Stimulated activated naive CD8-positive, alpha-beta T cell treated with anti-CD3 and anti-CD28 coated beads, Interleukin-15, amount 100 ng/mL, for 72 hours (primary cell): ENCODE data around the gene MKI67.
"Not testable (repeated sequence)": the region's sequence is repeated elsewhere in the genome, so short reads cannot be mapped to it uniquely, and the experiment has no call there.

Experiments used
- ATAC-seq: fragments of 150-1000 bp; cut with Tn5 transposase; 2 replicates; pipeline ENCODE4 v1.10.0; 2021; ENCODE audit warnings: mild to moderate bottlenecking, moderate library complexity
- DNase-seq, 2 donors: peaks; one replicate each; pipeline ENCODE4 v3.0.0; 2021 to 2022
- H3K27ac Mint-ChIP-seq, 2 donors: one replicate each; pipeline ENCODE4 v1.8.0; 2022; ENCODE audit warnings: mild to moderate bottlenecking in 2 of 2, mixed read lengths in 2 of 2, moderate library complexity in 2 of 2
- H3K27me3 Mint-ChIP-seq: one replicate; pipeline ENCODE4 v1.8.0; 2022; ENCODE audit warnings: mixed read lengths
- H3K4me1 Mint-ChIP-seq: one replicate; pipeline ENCODE4 v1.8.0; 2022; ENCODE audit warnings: mild to moderate bottlenecking, mixed read lengths
- H3K4me3 Mint-ChIP-seq, 2 donors: one replicate each; pipeline ENCODE4 v1.8.0; 2022; ENCODE audit warnings: mild to moderate bottlenecking in 2 of 2, mixed read lengths in 2 of 2, moderate library complexity in 1 of 2
- H3K9me3 Mint-ChIP-seq, 2 donors: one replicate each; pipeline ENCODE4 v1.8.0; 2022; ENCODE audit warnings: mixed read lengths in 2 of 2

Gene MKI67, protein sequence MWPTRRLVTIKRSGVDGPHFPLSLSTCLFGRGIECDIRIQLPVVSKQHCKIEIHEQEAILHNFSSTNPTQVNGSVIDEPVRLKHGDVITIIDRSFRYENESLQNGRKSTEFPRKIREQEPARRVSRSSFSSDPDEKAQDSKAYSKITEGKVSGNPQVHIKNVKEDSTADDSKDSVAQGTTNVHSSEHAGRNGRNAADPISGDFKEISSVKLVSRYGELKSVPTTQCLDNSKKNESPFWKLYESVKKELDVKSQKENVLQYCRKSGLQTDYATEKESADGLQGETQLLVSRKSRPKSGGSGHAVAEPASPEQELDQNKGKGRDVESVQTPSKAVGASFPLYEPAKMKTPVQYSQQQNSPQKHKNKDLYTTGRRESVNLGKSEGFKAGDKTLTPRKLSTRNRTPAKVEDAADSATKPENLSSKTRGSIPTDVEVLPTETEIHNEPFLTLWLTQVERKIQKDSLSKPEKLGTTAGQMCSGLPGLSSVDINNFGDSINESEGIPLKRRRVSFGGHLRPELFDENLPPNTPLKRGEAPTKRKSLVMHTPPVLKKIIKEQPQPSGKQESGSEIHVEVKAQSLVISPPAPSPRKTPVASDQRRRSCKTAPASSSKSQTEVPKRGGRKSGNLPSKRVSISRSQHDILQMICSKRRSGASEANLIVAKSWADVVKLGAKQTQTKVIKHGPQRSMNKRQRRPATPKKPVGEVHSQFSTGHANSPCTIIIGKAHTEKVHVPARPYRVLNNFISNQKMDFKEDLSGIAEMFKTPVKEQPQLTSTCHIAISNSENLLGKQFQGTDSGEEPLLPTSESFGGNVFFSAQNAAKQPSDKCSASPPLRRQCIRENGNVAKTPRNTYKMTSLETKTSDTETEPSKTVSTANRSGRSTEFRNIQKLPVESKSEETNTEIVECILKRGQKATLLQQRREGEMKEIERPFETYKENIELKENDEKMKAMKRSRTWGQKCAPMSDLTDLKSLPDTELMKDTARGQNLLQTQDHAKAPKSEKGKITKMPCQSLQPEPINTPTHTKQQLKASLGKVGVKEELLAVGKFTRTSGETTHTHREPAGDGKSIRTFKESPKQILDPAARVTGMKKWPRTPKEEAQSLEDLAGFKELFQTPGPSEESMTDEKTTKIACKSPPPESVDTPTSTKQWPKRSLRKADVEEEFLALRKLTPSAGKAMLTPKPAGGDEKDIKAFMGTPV (N-terminal part only)

DNA sequence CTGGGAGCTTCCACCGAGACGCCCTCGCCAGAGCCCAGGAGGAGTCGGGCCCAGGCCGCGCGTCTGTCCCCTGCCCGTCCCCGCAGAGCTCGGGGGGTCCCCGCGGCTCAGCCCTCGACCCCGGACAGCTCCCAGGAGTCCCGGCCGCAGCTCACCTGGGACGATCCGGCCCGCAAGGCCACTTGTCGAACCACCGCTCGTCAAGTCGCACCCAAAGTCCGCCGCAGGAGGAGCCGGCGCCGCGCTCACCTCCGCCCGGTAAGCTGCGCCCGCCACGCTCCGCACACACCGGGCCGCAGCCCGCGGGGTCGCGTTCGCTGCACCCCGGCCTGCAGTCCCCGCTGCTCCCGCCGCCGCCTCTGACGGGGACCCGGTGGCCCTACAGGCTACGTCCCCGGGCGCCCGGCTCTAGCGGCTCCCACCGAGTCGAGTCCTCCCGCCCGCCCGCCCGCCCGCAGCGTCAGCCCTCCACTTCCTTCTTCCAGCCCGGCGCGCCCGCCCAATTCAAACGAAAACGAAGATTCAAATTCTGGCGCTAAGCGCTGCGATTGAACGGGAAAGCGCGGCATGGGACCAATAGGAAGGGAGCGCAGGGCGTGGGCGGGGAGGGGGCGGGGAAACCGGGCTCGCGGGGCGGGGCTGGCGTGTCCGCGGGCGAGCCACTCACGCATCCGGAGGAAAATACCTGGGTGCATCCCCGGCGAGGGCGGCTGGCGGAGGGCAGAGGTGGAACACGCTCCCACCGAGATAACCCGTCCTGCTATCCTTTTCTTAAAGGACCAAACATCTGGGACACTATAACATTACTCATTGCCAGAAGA is at the start of gene MKI67:
MKI67 (minus strand) TSS at position 480 of the 821 bp plus-strand sequence. CDS start 756 bp downstream, outside the sequence.
- H3K4me1 Mint-ChIP-seq, result peaks cover 35% of the 10 kb centered on the region
- peak within 1 kb of the TSS; percentile 97 to 99 for H3K27ac Mint-ChIP-seq
- peak; percentile 91 for ATAC-seq
- H3K9me3 Mint-ChIP-seq, result no peaks in the 10 kb centered on the region
- H3K4me3 Mint-ChIP-seq, result peak within 1 kb of the TSS; percentile 95 to 96
- H3K27me3 Mint-ChIP-seq, result peaks cover 25% of the 10 kb centered on the region
- peak; percentile 88 to 93 for DNase-seq

DNA sequence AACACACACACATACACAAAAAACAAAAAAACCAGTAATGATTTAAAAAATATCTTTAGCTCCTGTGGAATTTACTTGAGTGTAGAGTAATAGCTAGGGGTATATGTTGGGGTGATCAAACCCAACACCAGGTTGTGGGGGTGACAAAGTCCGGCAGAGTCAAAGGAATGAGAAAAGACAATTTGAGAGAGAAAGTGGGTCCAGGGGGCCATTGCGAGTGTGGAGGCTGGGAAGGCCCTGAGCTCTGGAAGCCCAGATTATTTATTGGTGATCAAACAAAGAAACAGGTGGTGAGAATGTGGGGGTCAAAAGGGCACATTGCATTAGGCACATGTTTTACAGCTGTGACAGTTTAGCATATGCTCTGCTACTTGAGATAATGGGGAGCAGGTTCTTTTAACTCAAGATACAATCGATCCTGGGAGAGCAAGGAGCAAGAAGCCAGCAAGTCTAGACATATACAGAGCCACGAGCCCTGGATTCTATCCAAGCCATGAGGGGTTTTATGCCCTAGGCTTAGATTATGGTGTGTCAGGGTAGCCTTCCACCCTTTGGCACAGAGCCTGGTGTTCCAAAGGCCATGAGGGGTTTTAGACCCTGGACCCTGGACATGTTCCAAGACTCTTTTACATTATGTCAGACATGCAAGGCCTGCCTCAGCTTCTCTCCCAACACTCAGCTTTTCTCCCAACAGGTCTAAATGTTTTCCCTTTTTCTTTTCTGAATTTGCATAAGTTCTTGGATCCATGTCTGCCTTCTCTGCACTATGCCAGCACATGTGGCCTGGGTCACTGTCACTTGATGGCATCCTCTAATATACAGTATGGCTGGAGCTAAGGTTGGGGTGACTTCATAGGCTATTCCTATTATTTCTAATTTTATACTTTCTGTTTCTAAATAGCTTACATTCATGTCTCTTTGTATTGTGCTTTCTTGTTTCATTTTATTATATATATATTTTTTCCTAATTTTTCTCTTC is 48.6 kb upstream of the MKI67 start:
- peaks cover 8% of the 10 kb centered on the region for H3K27me3 Mint-ChIP-seq
- no peak overlapping the region for H3K27ac Mint-ChIP-seq
- DNase-seq (no peak), ATAC-seq (no peak)
- H3K9me3 Mint-ChIP-seq, result peaks cover 9 to 31% of the 10 kb centered on the region in 2 donors
- peaks cover 10% of the 10 kb centered on the region for H3K4me1 Mint-ChIP-seq
- no peak overlapping the region for H3K4me3 Mint-ChIP-seq

DNA sequence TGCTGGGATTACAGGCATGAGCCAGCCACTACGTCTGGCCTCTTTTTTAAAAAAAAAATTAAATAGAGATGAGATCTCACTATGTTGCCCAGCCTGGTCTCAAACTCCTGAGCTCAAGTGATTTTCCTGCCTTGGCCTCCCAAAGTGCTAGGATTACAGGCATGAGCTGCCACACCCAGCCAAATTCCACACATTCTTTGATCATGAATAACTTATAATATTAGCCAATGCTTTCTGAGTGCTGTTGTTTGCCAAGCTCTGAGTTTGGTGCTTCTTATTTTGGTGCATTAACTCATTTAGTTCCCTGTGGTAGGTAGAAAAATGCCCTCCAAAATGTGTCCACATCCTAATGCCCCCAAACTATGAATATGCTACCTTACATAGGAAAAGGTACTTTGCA is 47.2 kb upstream of the MKI67 start:
- Mint-ChIP-seq H3K27me3 (peaks cover 9% of the 10 kb centered on the region), H3K27ac (no peak overlapping the region), H3K4me1 (peaks cover under 1% of the 10 kb centered on the region), H3K9me3 (peaks cover 9 to 31% of the 10 kb centered on the region in 2 donors), H3K4me3 (no peak overlapping the region)
- DNase-seq (no peak), ATAC-seq (no peak)

DNA sequence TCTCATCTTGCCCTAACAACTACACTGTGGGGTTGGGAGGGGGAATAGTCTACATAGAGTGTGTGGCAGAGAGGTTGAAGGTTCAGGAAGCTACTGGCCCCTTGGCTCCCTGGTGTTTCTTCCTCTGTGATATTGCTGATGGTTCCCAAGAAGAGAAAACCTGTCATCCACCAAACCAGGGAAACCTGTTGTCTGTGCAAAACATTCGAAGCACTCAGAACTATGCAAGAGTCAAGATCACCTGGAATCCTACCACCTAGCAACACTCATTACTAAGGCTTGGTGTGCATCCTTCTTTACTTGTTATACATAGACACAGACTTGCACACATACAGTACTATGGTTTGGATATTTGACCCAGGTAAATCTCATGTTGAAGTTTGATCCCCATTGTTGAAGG is 46.5 kb upstream of the MKI67 start:
- peaks cover 9% of the 10 kb centered on the region for H3K27me3 Mint-ChIP-seq
- H3K27ac Mint-ChIP-seq, result no peak overlapping the region
- no peak overlapping the region for H3K4me3 Mint-ChIP-seq
- no peaks in the 10 kb centered on the region for H3K4me1 Mint-ChIP-seq
- H3K9me3 Mint-ChIP-seq, result peaks cover 9 to 31% of the 10 kb centered on the region in 2 donors
- DNase-seq, result no peak
- ATAC-seq, result no peak

DNA sequence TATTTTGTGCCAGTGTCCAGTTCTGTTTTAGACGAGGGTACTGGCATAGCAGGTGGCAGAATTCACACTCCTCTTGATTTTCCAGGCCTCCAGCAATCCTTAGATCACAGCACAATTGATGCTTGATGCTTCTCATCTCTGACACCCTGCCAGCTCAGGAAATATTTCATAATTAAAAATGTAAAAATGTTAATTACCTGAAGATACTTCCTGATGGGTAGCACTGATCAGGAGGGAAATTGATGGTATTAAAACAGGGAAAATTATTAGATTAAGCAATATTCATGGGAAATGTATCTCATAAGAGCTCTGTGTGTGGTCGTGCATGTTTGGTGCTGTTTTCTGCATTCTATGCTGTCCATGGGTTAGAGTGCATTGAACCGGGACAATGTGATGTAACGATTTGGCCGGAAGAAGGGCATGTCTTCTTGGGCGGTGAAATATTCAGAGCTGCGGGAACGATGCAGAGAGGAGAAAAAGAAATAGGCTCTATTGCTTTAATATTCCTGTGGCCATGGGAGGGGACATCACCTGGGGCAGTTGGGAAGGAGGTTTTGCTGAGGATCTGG is 43.7 kb upstream of the MKI67 start:
- no peaks in the 10 kb centered on the region for H3K4me1 Mint-ChIP-seq
- no peak overlapping the region for H3K27ac Mint-ChIP-seq
- H3K4me3 Mint-ChIP-seq, result no peak overlapping the region
- no peak for DNase-seq
- no peak for ATAC-seq
- H3K9me3 Mint-ChIP-seq, result peaks cover 5 to 25% of the 10 kb centered on the region in 2 donors
- H3K27me3 Mint-ChIP-seq, result peaks cover 9% of the 10 kb centered on the region

DNA sequence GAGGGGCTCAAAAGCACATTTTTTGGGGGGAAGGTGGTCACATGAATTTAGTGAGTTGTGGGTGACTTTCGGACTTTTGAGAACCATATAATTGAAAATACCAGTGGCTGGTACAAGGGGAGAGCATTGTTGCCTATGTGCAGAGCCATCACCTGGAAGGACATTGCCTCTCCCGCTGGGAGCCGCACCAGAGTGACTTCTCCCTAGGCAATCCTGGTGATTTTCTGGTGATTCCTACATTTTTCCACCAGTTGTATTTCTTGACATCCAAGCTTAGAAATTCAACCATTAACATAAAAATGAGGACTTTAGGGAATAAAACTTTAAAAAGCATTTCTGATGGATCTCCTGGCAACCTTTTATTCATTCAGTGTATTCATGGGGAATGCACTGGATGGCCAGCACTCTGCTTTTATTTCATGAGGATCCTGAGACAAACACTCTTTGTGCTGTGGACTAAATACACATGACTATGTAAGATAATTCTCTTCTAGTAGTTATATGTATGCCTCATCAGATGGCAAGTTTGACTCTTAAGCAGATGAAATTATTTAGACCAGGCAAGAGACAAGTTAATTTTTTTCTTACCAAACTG is 41.8 kb upstream of the MKI67 start:
- H3K4me1 Mint-ChIP-seq, result no peaks in the 10 kb centered on the region
- DNase-seq (no peak), ATAC-seq (no peak)
- peaks cover 9% of the 10 kb centered on the region for H3K27me3 Mint-ChIP-seq
- H3K9me3 Mint-ChIP-seq, result peaks cover 0 to 11% of the 10 kb centered on the region in 2 donors
- H3K27ac Mint-ChIP-seq, result peak overlapping the region in 1 of 2 donors; percentile 24
- no peak overlapping the region for H3K4me3 Mint-ChIP-seq

DNA sequence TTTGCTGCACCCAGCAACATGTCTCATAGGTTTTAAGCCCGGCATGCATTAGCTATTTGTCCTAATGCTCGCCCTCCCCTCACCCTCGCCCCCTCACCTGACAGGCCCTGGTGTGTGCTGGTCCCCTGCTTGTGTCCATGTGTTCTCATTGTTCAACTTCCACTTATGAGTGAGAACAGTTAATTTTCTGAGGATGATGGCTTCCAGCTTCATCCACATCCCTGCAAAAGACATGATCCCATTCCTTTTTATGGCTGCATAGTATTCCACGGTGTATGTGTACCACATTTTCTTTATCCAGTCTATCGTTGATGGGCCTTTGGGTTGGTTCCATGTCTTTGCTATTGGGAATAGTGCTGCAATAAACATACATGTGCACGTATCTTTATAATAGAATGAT is 40.9 kb upstream of the MKI67 start:
- H3K4me1 Mint-ChIP-seq, DNase-seq, H3K27ac Mint-ChIP-seq, H3K27me3 Mint-ChIP-seq, H3K9me3 Mint-ChIP-seq, ATAC-seq, H3K4me3 Mint-ChIP-seq: not testable (repeated sequence)

DNA sequence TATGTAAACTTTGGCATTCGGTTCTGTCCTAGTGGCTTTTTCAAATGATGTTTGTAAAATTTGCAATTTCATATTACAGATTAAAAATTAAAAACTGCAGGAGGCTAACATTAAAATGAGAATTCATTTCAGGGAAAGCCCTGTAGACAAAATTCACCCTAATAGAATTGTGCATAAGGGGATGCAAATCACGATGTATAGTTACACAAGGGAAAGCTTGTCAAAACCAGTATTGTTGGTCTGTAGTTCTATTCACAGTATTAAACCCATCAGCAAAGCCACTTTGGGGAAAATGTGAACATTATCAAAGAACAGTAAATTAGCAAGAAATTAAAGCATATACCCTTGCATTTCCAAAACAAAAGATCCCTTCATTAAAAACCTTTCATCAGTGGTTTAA is 39.9 kb upstream of the MKI67 start:
- no peak overlapping the region for H3K4me3 Mint-ChIP-seq
- peaks cover 8% of the 10 kb centered on the region for H3K4me1 Mint-ChIP-seq
- no peaks in the 10 kb centered on the region for H3K9me3 Mint-ChIP-seq
- DNase-seq (no peak), ATAC-seq (no peak)
- peaks cover 9% of the 10 kb centered on the region for H3K27me3 Mint-ChIP-seq
- H3K27ac Mint-ChIP-seq, result no peak overlapping the region

DNA sequence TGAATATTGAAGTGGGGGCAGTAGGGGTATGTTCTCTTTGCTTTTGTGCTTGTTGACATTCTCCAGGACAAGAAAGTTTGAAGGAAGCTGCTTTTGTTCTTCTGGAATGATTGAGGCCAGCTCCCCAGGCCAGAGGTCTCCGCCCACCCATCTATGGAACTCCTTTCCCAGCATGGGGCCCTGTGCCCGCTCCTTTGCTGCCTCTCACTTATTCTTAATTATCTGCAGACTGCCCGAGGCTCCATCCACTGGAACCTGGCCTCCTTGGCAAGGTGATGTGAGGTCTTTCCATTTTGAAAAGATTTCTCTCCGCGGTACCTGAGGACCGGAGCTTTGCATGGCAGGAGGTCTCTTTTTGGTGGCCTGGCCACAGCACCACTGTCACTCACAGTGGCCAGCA is 39.3 kb upstream of the MKI67 start:
- Mint-ChIP-seq H3K4me3 (no peak overlapping the region), H3K4me1 (peaks cover 13% of the 10 kb centered on the region), H3K27ac (no peak overlapping the region), H3K9me3 (no peaks in the 10 kb centered on the region), H3K27me3 (peaks cover 8% of the 10 kb centered on the region)
- ATAC-seq, result no peak
- no peak for DNase-seq

DNA sequence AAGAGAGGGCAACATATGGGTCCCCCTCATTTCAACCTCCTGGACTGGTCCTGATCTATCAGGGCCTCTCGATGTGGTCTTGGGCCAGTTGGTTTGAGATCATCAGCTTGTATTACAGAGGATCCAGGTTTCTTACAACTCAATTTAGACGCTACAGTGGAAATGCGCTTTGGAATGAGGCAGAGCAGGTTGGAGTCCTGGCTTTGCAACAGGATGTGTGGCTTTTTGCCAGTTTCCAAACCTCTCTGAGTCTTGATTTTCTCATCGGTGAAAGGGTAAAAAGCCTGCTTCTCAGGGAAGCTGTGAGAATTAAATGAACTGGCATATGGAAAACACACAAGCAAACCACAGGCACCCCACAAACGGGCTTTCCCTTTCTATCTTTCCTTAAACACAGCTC is 37.5 kb upstream of the MKI67 start:
- DNase-seq, result no peak
- H3K9me3 Mint-ChIP-seq, result no peaks in the 10 kb centered on the region
- no peak for ATAC-seq
- H3K27ac Mint-ChIP-seq, result no peak overlapping the region
- no peaks in the 10 kb centered on the region for H3K27me3 Mint-ChIP-seq
- H3K4me3 Mint-ChIP-seq, result no peak overlapping the region
- H3K4me1 Mint-ChIP-seq, result peaks cover 13% of the 10 kb centered on the region

DNA sequence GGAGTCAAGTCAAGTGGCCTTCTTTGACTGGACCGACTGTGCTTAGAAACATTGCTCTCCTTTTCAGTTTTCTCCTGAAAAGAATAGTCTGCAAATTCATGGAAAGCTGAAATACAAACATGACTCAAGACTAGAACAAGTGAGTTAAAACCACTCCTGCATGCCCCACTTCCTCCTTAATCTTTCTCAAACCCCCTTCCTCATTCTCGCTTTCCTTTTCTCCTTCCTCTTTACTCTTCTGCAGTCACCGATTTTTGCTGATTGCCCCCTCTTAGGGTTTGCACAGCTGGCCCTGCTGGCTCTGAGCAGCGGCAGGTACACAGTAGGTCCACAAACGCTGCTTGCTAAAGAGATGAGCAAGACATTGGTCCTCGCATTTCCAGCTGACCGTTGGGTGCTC is 34.8 kb upstream of the MKI67 start:
- Mint-ChIP-seq H3K27me3 (no peaks in the 10 kb centered on the region), H3K9me3 (no peaks in the 10 kb centered on the region), H3K4me3 (no peak overlapping the region), H3K27ac (peak overlapping the region in 1 of 2 donors; percentile 49), H3K4me1 (peaks cover 13% of the 10 kb centered on the region)
- ATAC-seq, result no peak
- no peak for DNase-seq

DNA sequence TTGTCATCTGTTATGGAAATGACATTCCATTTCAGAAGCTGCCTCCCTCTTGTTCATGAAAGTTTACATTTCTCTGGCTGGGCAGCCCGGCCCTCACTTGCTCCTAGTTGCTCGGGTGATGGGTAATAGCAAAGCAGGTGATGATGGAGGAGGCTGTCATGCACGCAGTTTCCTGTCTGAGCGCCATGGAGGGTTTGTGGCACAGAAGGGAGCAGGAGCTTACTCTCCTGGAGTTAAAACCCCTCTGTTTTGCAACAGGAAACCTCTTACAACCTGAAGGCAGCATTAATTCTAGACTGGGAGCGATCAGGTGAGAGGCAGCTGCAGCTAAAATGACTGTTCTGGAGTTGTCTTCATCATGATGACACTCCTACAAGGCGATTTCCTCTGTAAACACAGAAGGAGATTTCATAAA is 34.1 kb upstream of the MKI67 start:
- no peak for DNase-seq
- no peaks in the 10 kb centered on the region for H3K9me3 Mint-ChIP-seq
- no peak for ATAC-seq
- no peak overlapping the region for H3K27ac Mint-ChIP-seq
- H3K4me1 Mint-ChIP-seq, result peaks cover 13% of the 10 kb centered on the region
- no peaks in the 10 kb centered on the region for H3K27me3 Mint-ChIP-seq
- H3K4me3 Mint-ChIP-seq, result no peak overlapping the region

DNA sequence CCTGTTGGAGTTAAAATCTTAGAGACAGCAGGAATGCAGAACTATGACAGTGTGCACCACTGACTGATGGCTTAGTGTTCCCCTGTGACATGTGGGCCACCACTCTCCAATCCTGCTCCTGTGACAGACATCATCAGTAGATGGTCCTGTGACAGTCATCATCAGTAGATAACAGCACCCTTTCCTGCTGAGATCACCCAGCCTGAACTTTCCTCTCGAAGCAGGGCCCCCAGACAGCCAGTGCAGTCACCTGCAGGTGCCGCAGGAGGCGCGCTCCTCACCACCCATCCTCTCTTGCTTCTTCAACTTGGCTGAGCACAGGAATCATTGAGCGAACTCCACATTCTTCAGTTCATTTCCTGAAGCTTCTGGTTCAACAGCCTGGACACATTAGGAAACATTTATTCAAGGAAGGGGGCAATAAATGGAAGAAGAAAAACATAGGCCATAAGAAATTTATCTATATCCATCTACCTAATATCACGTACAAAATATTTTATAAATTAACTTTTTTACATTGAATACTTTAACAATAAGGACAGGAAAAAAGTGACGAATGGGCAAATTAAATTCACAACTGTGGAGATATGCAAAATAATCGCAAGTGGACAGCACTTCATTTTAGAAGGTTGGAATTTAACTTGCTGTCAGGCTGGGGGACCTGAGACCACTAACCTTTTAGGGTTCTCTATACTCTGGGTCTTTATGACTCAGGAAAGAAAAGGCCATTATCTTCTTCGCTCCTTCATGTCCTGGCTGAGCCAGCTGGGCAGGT is 32.0 kb upstream of the MKI67 start:
- Mint-ChIP-seq H3K4me3 (no peak overlapping the region), H3K9me3 (no peaks in the 10 kb centered on the region), H3K4me1 (peaks cover 13% of the 10 kb centered on the region), H3K27me3 (no peaks in the 10 kb centered on the region), H3K27ac (no peak overlapping the region)
- DNase-seq (no peak), ATAC-seq (no peak)
